Activated T-cell treated with anti-CD3 and anti-CD28 coated beads for 48 hours (primary cell): Measurements from ENCODE around the gene SLAMF6.

Experiments used
- DNase-seq: peaks from one replicate; pipeline ENCODE4 v3.0.0-alpha.2; 2020; ENCODE audit warnings: low read depth

SLAMF6 gene

GRCh38 chr1:160467576-160467975, 55.5 kb downstream of the SLAMF6 start:
- DNase-seq = no peak

GRCh38 chr1:160466961-160467360, 56.1 kb downstream of the SLAMF6 start:
- no peak for DNase-seq

- DNase-seq = no peak
Observed at GRCh38 chr1:160465123-160465522, 57.9 kb downstream of the SLAMF6 start.

- DNase-seq = no peak
Observed at GRCh38 chr1:160460683-160461287, 62.3 kb downstream of the SLAMF6 start.

GRCh38 chr1:160460214-160460642, 62.8 kb downstream of the SLAMF6 start:
- DNase-seq = no peak

- DNase-seq = no peak
Observed at GRCh38 chr1:160459687-160460086, 63.4 kb downstream of the SLAMF6 start.

- DNase-seq = no peak
Observed at GRCh38 chr1:160459056-160459455, 64.0 kb downstream of the SLAMF6 start.

- DNase-seq = no peak
Observed at GRCh38 chr1:160455153-160455517, 67.9 kb downstream of the SLAMF6 start.

- no peak for DNase-seq
Observed at GRCh38 chr1:160454371-160455152, 68.5 kb downstream of the SLAMF6 start.

- DNase-seq = no peak
Observed at GRCh38 chr1:160453443-160453842, 69.6 kb downstream of the SLAMF6 start.

GRCh38 chr1:160451859-160452232, 71.2 kb downstream of the SLAMF6 start:
- no peak for DNase-seq

- no peak for DNase-seq
Observed at GRCh38 chr1:160451119-160451858, 71.8 kb downstream of the SLAMF6 start.

GRCh38 chr1:160449494-160449893, 73.6 kb downstream of the SLAMF6 start:
- DNase-seq = no peak

GRCh38 chr1:160446945-160447600, 76.0 kb downstream of the SLAMF6 start:
- no peak for DNase-seq

- DNase-seq = no peak
Observed at GRCh38 chr1:160439718-160440117, 83.3 kb downstream of the SLAMF6 start.

GRCh38 chr1:160438935-160439334, 84.1 kb downstream of the SLAMF6 start:
- no peak for DNase-seq

- DNase-seq = no peak
Observed at GRCh38 chr1:160438317-160438918, 84.6 kb downstream of the SLAMF6 start.

- no peak for DNase-seq
Observed at GRCh38 chr1:160437432-160438316, 85.4 kb downstream of the SLAMF6 start.

- no peak for DNase-seq
Observed at GRCh38 chr1:160436966-160437365, 86.1 kb downstream of the SLAMF6 start.
